ENCODE data around the gene DHPS. TPM values are rescaled to one million over a fixed set of nuclear protein-coding genes. Genes with fewer than 3 reads are reported as not detected.
A peak's percentile ranks its signal among the peaks of the same experiment; 100 is the strongest.

The DHPS gene
- total RNA-seq, 1 experiment from 2014 or later: 150 TPM

DNA sequence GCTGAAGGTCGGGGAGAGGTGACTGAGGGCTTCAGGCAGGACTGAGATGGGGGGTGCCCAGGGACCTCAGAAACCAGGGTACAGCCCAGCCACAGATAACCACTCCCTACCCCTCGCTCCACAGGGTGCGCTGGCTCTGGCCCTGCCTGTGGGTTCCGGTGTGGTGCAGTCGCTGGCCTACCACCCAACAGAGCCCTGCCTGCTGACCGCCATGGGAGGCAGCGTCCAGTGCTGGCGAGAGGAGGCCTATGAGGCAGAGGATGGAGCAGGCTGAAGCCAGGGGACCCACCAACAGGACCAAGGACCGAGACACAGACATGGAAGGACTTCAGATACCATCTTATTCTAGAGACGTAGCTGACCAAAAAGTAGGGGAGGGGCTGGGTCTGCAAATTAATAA is 6.3 kb downstream of the DHPS start:
- DNase-seq: no peak
- Histone ChIP-seq H3K4me1 (ENCODE audit: insufficient read depth, low read length) (peaks cover 4% of the 10 kb centered on the region; the same call in 1 of the 2 replicates), H3K9ac (ENCODE audit: low read length) (no peak overlapping the region), H3F3A (ENCODE audit: low read length, unreplicated experiment) (no peaks in the 10 kb centered on the region), H3K4me3 (ENCODE audit: low read length) (no peak overlapping the region), H3K4me2 (ENCODE audit: low read length) (no peak overlapping the region), H3K9me3 (ENCODE audit: low read length) (no peaks in the 10 kb centered on the region), H3K79me2 (ENCODE audit: low read length) (peaks cover 31% of the 10 kb centered on the region), H2AFZ (ENCODE audit: low read length) (no peak overlapping the region), H3K9me2 (replicated peaks; ENCODE audit: low read length) (no peaks in the 10 kb centered on the region), H3K36me3 (ENCODE audit: low read depth, low read length) (peaks cover 48% of the 10 kb centered on the region), H3K27me3 (ENCODE audit: low read length) (no peaks in the 10 kb centered on the region), H3K27ac (ENCODE audit: low read length) (no peak overlapping the region), H4K20me1 (ENCODE audit: low read length) (peaks cover 6% of the 10 kb centered on the region; the same call in 1 of the 2 replicates)
- TF ChIP-seq EZH2phosphoT487 (IDR thresholded peaks at IDR 0.05; ENCODE audit: borderline replicate concordance, low read length) (no peak), EZH2 (IDR thresholded peaks at IDR 0.05; ENCODE audit: low read length, unreplicated experiment) (no peak)
- CTCF ChIA-PET: no interaction called here
- no TSS peak for BruUV-seq (replicated peaks)
- POLR2A ChIA-PET (ENCODE audit: unreplicated experiment): no interaction called here
- no peak for ATAC-seq
- intact Hi-C loops (cut with micrococcal nuclease): no loop called here

DNA sequence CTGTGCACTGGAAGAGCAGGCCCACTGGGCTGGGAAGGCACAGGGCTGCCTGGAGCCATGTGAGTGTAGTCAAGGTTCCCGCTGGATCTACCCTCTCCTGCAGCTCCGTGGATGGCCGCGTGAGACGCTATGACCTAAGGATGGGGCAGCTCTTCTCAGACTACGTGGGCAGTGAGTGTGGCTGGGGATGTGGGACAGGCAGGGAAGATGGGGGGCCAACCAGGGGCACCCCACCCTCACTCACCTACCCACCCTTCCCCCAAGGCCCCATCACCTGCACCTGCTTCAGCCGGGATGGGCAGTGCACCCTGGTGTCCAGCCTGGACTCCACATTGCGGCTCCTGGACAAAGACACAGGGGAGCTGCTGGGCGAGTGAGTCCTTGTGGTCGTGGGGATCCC is 8.9 kb downstream of the DHPS start:
- Histone ChIP-seq H3K9me2 (replicated peaks; ENCODE audit: low read length) (no peaks in the 10 kb centered on the region), H3K27me3 (ENCODE audit: low read length) (no peaks in the 10 kb centered on the region), H4K20me1 (ENCODE audit: low read length) (peaks cover 6% of the 10 kb centered on the region; the same call in 1 of the 2 replicates), H3K4me3 (ENCODE audit: low read length) (no peak overlapping the region), H3K9ac (ENCODE audit: low read length) (no peak overlapping the region), H3K27ac (ENCODE audit: low read length) (no peak overlapping the region), H3K9me3 (ENCODE audit: low read length) (no peaks in the 10 kb centered on the region), H2AFZ (ENCODE audit: low read length) (no peak overlapping the region), H3K4me2 (ENCODE audit: low read length) (no peak overlapping the region), H3K36me3 (ENCODE audit: low read depth, low read length) (peaks cover 34% of the 10 kb centered on the region), H3K79me2 (ENCODE audit: low read length) (peaks cover 40% of the 10 kb centered on the region), H3F3A (ENCODE audit: low read length, unreplicated experiment) (no peaks in the 10 kb centered on the region), H3K4me1 (ENCODE audit: insufficient read depth, low read length) (peaks cover 15% of the 10 kb centered on the region)
- no peak for ATAC-seq
- POLR2A ChIA-PET (ENCODE audit: unreplicated experiment): interaction anchor here (0.6 kb wide), 1 partner anchor 64 kb away, joined by 5 read pairs; no protein-coding TSS in a partner anchor
- BruUV-seq (replicated peaks): no TSS peak
- TF ChIP-seq EZH2 (IDR thresholded peaks at IDR 0.05; ENCODE audit: low read length, unreplicated experiment) (no peak), EZH2phosphoT487 (IDR thresholded peaks at IDR 0.05; ENCODE audit: borderline replicate concordance, low read length) (no peak)
- TF ChIP-seq, protein P1, sequence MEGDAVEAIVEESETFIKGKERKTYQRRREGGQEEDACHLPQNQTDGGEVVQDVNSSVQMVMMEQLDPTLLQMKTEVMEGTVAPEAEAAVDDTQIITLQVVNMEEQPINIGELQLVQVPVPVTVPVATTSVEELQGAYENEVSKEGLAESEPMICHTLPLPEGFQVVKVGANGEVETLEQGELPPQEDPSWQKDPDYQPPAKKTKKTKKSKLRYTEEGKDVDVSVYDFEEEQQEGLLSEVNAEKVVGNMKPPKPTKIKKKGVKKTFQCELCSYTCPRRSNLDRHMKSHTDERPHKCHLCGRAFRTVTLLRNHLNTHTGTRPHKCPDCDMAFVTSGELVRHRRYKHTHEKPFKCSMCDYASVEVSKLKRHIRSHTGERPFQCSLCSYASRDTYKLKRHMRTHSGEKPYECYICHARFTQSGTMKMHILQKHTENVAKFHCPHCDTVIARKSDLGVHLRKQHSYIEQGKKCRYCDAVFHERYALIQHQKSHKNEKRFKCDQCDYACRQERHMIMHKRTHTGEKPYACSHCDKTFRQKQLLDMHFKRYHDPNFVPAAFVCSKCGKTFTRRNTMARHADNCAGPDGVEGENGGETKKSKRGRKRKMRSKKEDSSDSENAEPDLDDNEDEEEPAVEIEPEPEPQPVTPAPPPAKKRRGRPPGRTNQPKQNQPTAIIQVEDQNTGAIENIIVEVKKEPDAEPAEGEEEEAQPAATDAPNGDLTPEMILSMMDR (conservative IDR thresholded peaks at IDR 0.05; ENCODE audit: low read depth, low read length): no peak
- DNase-seq: no peak
- CTCF ChIA-PET: interaction anchor here (1.2 kb wide), 1 partner anchor 107 kb away, joined by 12 read pairs; no protein-coding TSS in a partner anchor
- intact Hi-C loops (cut with micrococcal nuclease): loop anchor here (1.0 kb wide), 1 partner anchor 108 kb away; no protein-coding TSS in a partner anchor

DNA sequence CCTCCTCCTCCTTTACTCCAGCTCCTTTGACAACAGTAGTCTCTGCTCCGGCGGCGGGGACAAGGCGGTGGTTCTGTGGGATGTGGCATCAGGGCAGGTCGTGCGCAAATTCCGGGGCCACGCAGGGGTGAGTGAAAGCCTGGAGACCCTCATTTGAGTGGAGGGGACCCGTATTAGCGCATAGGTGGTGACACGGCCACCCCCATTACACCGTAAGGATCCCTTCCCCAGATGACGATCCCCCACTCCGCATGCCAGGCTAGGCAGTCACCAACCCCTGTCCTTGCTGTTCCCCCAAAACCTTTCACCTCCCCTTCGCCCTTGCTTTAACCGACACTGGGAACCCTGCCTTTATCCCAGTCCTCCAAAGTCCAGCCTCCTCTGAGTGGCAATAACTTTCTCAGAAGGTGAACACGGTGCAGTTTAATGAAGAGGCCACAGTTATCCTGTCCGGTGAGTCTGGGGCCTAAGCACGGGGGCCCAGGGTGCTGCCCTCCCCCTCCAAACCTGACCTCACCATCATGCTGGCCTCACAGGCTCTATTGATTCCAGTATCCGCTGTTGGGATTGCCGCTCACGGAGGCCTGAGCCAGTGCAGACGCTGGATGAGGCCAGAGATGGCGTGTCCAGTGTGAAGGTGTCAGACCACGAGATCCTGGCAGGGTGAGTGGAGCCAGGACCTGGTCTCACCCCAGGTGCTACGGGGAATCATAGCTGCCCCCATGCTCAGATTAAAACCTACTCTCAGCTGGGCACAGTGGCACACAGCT is 11.3 kb downstream of the DHPS start:
- Histone ChIP-seq H3K27me3 (ENCODE audit: low read length) (no peaks in the 10 kb centered on the region), H3K79me2 (ENCODE audit: low read length) (peaks cover 56% of the 10 kb centered on the region), H3K9me2 (replicated peaks; ENCODE audit: low read length) (no peaks in the 10 kb centered on the region), H3K4me2 (ENCODE audit: low read length) (peak overlapping the region; percentile 93), H3K9ac (ENCODE audit: low read length) (peak overlapping the region; percentile 91), H4K20me1 (ENCODE audit: low read length) (no peaks in the 10 kb centered on the region), H3K4me1 (ENCODE audit: insufficient read depth, low read length) (peaks cover 32% of the 10 kb centered on the region), H3K4me3 (ENCODE audit: low read length) (peak overlapping the region; percentile 88), H3K9me3 (ENCODE audit: low read length) (no peaks in the 10 kb centered on the region), H3K27ac (ENCODE audit: low read length) (peak overlapping the region; percentile 71; the same call in 1 of the 2 replicates), H2AFZ (ENCODE audit: low read length) (peak overlapping the region; percentile 89), H3F3A (ENCODE audit: low read length, unreplicated experiment) (no peaks in the 10 kb centered on the region), H3K36me3 (ENCODE audit: low read depth, low read length) (peaks cover 14% of the 10 kb centered on the region)
- DNase-seq (no peak), ATAC-seq (no peak)
- no TSS peak for BruUV-seq (replicated peaks)
- CTCF ChIA-PET: interaction anchor here (1.2 kb wide), 1 partner anchor 178 kb away, joined by 5 read pairs; no protein-coding TSS in a partner anchor
- intact Hi-C loops (cut with micrococcal nuclease): no loop called here
- TF ChIP-seq EZH2 (IDR thresholded peaks at IDR 0.05; ENCODE audit: low read length, unreplicated experiment) (no peak), EZH2phosphoT487 (IDR thresholded peaks at IDR 0.05; ENCODE audit: borderline replicate concordance, low read length) (no peak)
- TF ChIP-seq, protein P1 (conservative IDR thresholded peaks at IDR 0.05; ENCODE audit: low read depth, low read length): no peak
- POLR2A ChIA-PET (ENCODE audit: unreplicated experiment): no interaction called here
